ENCODE results near the gene CLEC4C.

DNA sequence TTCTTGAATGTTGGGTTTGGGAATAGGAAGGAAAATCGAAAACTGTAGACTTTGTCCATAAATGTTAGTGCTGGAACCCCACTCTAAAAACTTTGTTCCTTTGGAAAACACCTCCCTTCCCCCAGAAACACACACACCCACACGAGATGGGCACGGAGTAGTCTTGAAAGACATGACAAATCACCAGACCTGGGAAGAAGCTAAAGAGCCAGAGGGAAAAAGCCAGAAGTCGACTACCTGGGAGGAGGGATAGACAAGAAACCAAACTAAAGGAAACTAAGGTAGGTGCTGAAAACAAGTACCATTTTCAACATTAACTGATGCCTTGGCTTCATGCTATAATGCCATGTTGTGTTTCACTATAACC lies 41.1 kb upstream of the CLEC4C start:
- TF ChIP-seq ZNF274 (IDR thresholded peaks at IDR 0.05; ENCODE audit: insufficient read depth, insufficient read length) = no peak
- TF ChIP-seq DPF2 (IDR thresholded peaks at IDR 0.05) = no peak
- TF ChIP-seq NFYB (IDR thresholded peaks at IDR 0.05; ENCODE audit: insufficient read depth, low read depth, low read length) = no peak
- TF ChIP-seq TARDBP (IDR thresholded peaks at IDR 0.05; ENCODE audit: borderline replicate concordance) = no peak
- TF ChIP-seq SMC3 (IDR thresholded peaks at IDR 0.05; ENCODE audit: borderline replicate concordance, low read length) = no peak
- TF ChIP-seq, protein P1, sequence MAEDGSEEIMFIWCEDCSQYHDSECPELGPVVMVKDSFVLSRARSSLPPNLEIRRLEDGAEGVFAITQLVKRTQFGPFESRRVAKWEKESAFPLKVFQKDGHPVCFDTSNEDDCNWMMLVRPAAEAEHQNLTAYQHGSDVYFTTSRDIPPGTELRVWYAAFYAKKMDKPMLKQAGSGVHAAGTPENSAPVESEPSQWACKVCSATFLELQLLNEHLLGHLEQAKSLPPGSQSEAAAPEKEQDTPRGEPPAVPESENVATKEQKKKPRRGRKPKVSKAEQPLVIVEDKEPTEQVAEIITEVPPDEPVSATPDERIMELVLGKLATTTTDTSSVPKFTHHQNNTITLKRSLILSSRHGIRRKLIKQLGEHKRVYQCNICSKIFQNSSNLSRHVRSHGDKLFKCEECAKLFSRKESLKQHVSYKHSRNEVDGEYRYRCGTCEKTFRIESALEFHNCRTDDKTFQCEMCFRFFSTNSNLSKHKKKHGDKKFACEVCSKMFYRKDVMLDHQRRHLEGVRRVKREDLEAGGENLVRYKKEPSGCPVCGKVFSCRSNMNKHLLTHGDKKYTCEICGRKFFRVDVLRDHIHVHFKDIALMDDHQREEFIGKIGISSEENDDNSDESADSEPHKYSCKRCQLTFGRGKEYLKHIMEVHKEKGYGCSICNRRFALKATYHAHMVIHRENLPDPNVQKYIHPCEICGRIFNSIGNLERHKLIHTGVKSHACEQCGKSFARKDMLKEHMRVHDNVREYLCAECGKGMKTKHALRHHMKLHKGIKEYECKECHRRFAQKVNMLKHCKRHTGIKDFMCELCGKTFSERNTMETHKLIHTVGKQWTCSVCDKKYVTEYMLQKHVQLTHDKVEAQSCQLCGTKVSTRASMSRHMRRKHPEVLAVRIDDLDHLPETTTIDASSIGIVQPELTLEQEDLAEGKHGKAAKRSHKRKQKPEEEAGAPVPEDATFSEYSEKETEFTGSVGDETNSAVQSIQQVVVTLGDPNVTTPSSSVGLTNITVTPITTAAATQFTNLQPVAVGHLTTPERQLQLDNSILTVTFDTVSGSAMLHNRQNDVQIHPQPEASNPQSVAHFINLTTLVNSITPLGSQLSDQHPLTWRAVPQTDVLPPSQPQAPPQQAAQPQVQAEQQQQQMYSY (CRISPR knock-in tag; IDR thresholded peaks at IDR 0.05) = no peak
- no peak for TF ChIP-seq EGR1 (IDR thresholded peaks at IDR 0.05; ENCODE audit: borderline replicate concordance in 1 of 2, low read depth in 2 of 2, low read length in 2 of 2)
- no peak for TF ChIP-seq NR2C2 (IDR thresholded peaks at IDR 0.05; ENCODE audit: borderline replicate concordance, control insufficient read depth, insufficient read length, low read depth)
- TF ChIP-seq SUPT20H (IDR thresholded peaks at IDR 0.05; ENCODE audit: borderline replicate concordance, control insufficient read depth, low read depth, low read length) = no peak
- TF ChIP-seq CREM (IDR thresholded peaks at IDR 0.05; ENCODE audit: low read depth) = no peak
- TF ChIP-seq TAF1 (IDR thresholded peaks at IDR 0.05; ENCODE audit: borderline replicate concordance, low read depth, low read length) = no peak
